Astrocyte (in vitro differentiated cells and primary cell): ENCODE measurements around the gene STRAP. TPM values are rescaled to one million over a fixed set of nuclear protein-coding genes. Genes with fewer than 3 reads are reported as not detected.
A peak's percentile ranks its signal among the peaks of the same experiment; 100 is the strongest.

ENCODE experiments used
- DNase-seq: peaks from one replicate; pipeline ENCODE4 v3.0.0-alpha.2; 2010; ENCODE audit warnings: low read depth
- FAIRE-seq: peaks from 2 replicates; lab custom pipeline; 2011; peaks lifted over from hg19 to GRCh38; lab: Jason Lieb, UNC
- H2AFZ ChIP-seq: 2 replicates; pipeline ENCODE4 v1.6.0; 2012; ENCODE audit warnings: low read depth, low read length, inconsistent platforms
- H3K27ac ChIP-seq: 2 replicates; pipeline ENCODE4 v1.5.1; 2011; ENCODE audit warnings: low read depth, low read length, inconsistent platforms
- H3K27me3 ChIP-seq: 2 replicates; pipeline ENCODE4 v1.6.0; 2011; ENCODE audit warnings: low read length, inconsistent platforms; ENCODE audit not compliant: insufficient read depth
- H3K36me3 ChIP-seq: 2 replicates; pipeline ENCODE4 v1.5.1; 2011; ENCODE audit warnings: low read length, inconsistent platforms; ENCODE audit not compliant: insufficient read depth
- H3K4me1 ChIP-seq: 2 replicates; pipeline ENCODE4 v1.5.1; 2011; ENCODE audit warnings: low read length, inconsistent platforms; ENCODE audit not compliant: insufficient read depth
- H3K4me2 ChIP-seq: 2 replicates; pipeline ENCODE4 v1.6.0; 2012; ENCODE audit warnings: low read length, inconsistent platforms
- H3K4me3 ChIP-seq: 2 replicates; pipeline ENCODE4 v1.5.1; 2011; ENCODE audit warnings: low read depth, mild to moderate bottlenecking, low read length, inconsistent platforms; ENCODE audit not compliant: insufficient read depth
- H3K79me2 ChIP-seq: 2 replicates; pipeline ENCODE4 v1.6.0; 2012; ENCODE audit warnings: mild to moderate bottlenecking, low read length, inconsistent platforms; ENCODE audit not compliant: insufficient read depth
- H3K9ac ChIP-seq: 2 replicates; pipeline ENCODE4 v1.6.0; 2012; ENCODE audit warnings: mild to moderate bottlenecking, low read length, inconsistent platforms
- H3K9me3 ChIP-seq: 2 replicates; pipeline ENCODE4 v1.5.1; 2012; ENCODE audit warnings: low read depth, mild to moderate bottlenecking, low read length, inconsistent platforms; ENCODE audit not compliant: insufficient read depth
- H4K20me1 ChIP-seq: 2 replicates; pipeline ENCODE4 v1.6.0; 2012; ENCODE audit warnings: low read length, inconsistent platforms; ENCODE audit not compliant: insufficient read depth
- H3K27ac Mint-ChIP-seq: one replicate; pipeline ENCODE4 v1.8.0; 2021; ENCODE audit warnings: mild to moderate bottlenecking, mixed read lengths; ENCODE audit not compliant: unreplicated experiment
- H3K27me3 Mint-ChIP-seq: one replicate; pipeline ENCODE4 v1.8.0; 2021; ENCODE audit warnings: low read depth, mixed read lengths; ENCODE audit not compliant: unreplicated experiment
- H3K36me3 Mint-ChIP-seq: one replicate; pipeline ENCODE4 v1.8.0; 2021; ENCODE audit warnings: low read depth, mixed read lengths; ENCODE audit not compliant: unreplicated experiment
- H3K4me1 Mint-ChIP-seq: one replicate; pipeline ENCODE4 v1.8.0; 2021; ENCODE audit warnings: low read depth, mixed read lengths; ENCODE audit not compliant: unreplicated experiment
- H3K4me3 Mint-ChIP-seq: one replicate; pipeline ENCODE4 v1.8.0; 2021; ENCODE audit warnings: mild to moderate bottlenecking, moderate library complexity, mixed read lengths; ENCODE audit not compliant: unreplicated experiment
- H3K9me3 Mint-ChIP-seq: one replicate; pipeline ENCODE4 v1.8.0; 2021; ENCODE audit warnings: mild to moderate bottlenecking, mixed read lengths; ENCODE audit not compliant: unreplicated experiment
- EZH2 ChIP-seq: IDR thresholded peaks from 2 replicates; pipeline ENCODE4 v1.6.1; 2012; ENCODE audit warnings: mild to moderate bottlenecking, low read length, inconsistent platforms; ENCODE audit not compliant: insufficient read depth
- total RNA-seq: library from RNA; stranded (reverse); gene quantifications from 2 replicates; pipeline ENCODE4 v1.2.1, GENCODE V29; 2021
- TF ChIP-seq, protein P1 (sequence below): IDR thresholded peaks from 2 replicates; pipeline ENCODE4 v1.5.1; 2011; ENCODE audit warnings: low read depth, mild to moderate bottlenecking, inconsistent platforms, low read length, moderate library complexity; ENCODE audit not compliant: insufficient read depth

Gene STRAP
- total RNA-seq, 1 donor from 2014 or later, result 241 TPM

DNA sequence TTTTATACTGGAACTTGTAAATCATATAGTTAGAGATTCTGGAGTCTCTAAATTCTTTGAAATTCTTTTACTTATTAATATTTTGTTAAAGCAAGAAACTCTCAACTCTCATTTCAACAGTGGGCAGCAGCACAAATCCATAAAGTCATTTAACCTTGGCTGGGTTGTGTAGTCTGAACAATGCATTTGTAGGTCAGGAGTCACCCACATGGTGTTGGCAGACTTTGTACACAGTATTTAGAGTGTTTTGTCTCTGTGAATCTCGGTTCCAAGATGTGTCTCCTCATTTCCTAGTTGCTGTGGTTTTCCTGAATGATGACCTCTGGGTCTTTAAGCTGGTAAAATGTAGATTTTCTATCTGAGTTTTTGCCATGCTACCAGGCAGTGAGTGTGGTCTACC, 20.8 kb upstream of the STRAP start:
- Mint-ChIP-seq H3K9me3 (no peaks in the 10 kb centered on the region), H3K27me3 (no peaks in the 10 kb centered on the region), H3K4me1 (peaks cover 6% of the 10 kb centered on the region), H3K4me3 (no peak overlapping the region), H3K36me3 (no peaks in the 10 kb centered on the region), H3K27ac (no peak overlapping the region)
- DNase-seq (no peak), FAIRE-seq (no peak)
- Histone ChIP-seq H4K20me1 (no peaks in the 10 kb centered on the region), H3K4me2 (no peak overlapping the region), H3K9ac (no peak overlapping the region), H3K4me3 (no peak overlapping the region), H3K79me2 (no peaks in the 10 kb centered on the region), H3K27ac (no peak overlapping the region), H3K4me1 (no peaks in the 10 kb centered on the region), H3K27me3 (no peaks in the 10 kb centered on the region), H3K9me3 (no peaks in the 10 kb centered on the region), H3K36me3 (no peaks in the 10 kb centered on the region), H2AFZ (no peak overlapping the region)
- TF ChIP-seq, protein P1, sequence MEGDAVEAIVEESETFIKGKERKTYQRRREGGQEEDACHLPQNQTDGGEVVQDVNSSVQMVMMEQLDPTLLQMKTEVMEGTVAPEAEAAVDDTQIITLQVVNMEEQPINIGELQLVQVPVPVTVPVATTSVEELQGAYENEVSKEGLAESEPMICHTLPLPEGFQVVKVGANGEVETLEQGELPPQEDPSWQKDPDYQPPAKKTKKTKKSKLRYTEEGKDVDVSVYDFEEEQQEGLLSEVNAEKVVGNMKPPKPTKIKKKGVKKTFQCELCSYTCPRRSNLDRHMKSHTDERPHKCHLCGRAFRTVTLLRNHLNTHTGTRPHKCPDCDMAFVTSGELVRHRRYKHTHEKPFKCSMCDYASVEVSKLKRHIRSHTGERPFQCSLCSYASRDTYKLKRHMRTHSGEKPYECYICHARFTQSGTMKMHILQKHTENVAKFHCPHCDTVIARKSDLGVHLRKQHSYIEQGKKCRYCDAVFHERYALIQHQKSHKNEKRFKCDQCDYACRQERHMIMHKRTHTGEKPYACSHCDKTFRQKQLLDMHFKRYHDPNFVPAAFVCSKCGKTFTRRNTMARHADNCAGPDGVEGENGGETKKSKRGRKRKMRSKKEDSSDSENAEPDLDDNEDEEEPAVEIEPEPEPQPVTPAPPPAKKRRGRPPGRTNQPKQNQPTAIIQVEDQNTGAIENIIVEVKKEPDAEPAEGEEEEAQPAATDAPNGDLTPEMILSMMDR, result no peak
- TF ChIP-seq EZH2, result no peak

DNA sequence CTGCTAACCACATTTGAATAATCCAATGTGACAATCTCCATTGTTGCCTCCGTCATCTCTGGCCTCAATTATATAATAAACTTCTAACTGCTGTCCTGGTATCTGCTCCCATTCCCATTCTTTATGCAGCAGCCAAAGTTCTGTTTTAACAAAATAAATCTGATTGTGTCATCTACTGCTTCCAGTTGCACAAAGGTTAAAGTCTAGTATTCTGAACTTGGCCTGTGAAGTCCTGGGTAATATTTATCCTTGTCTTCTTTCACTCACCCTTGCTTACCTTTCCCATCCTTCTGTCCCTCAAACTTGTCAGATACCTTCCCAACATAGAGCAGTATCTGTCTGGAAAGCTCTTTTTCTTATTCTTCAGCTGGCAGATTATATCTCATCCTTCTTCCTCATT, 19.3 kb upstream of the STRAP start:
- Histone ChIP-seq H4K20me1 (no peaks in the 10 kb centered on the region), H3K36me3 (no peaks in the 10 kb centered on the region), H3K9me3 (no peaks in the 10 kb centered on the region), H3K4me3 (no peak overlapping the region), H3K27me3 (no peaks in the 10 kb centered on the region), H3K4me2 (no peak overlapping the region), H3K4me1 (no peaks in the 10 kb centered on the region), H3K9ac (no peak overlapping the region), H2AFZ (no peak overlapping the region), H3K27ac (no peak overlapping the region), H3K79me2 (no peaks in the 10 kb centered on the region)
- no peak for FAIRE-seq
- no peak overlapping the region for H3K27ac Mint-ChIP-seq
- peaks cover 6% of the 10 kb centered on the region for H3K4me1 Mint-ChIP-seq
- DNase-seq, result no peak
- H3K27me3 Mint-ChIP-seq, result no peaks in the 10 kb centered on the region
- no peaks in the 10 kb centered on the region for H3K36me3 Mint-ChIP-seq
- H3K4me3 Mint-ChIP-seq, result no peak overlapping the region
- TF ChIP-seq EZH2, result no peak
- TF ChIP-seq, protein P1, result no peak
- H3K9me3 Mint-ChIP-seq, result no peaks in the 10 kb centered on the region

DNA sequence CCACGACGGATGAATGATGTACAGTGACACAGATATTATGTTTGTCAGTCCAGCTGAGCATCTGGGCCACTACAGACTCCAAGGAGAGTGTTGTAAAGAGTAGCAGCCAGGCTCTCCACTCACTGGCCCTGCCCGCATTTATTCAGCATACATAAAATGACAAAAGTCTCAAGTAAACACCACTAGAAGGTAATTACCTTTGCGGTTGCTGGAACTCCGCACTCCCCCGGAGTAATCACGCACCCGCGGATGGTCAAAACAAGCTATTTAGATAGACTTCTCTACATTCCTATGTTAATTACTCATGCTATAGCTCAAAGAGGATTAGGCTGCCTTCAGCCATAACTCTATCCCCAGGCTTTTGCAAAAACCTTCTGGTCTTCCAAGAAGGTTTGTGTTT, 18.8 kb upstream of the STRAP start:
- Histone ChIP-seq H2AFZ (no peak overlapping the region), H4K20me1 (no peaks in the 10 kb centered on the region), H3K27ac (no peak overlapping the region), H3K4me3 (no peak overlapping the region), H3K4me1 (no peaks in the 10 kb centered on the region), H3K9ac (no peak overlapping the region), H3K36me3 (no peaks in the 10 kb centered on the region), H3K4me2 (peak overlapping the region; percentile 1), H3K27me3 (no peaks in the 10 kb centered on the region), H3K79me2 (no peaks in the 10 kb centered on the region), H3K9me3 (no peaks in the 10 kb centered on the region)
- FAIRE-seq (no peak), DNase-seq (peak; percentile 26)
- no peaks in the 10 kb centered on the region for H3K36me3 Mint-ChIP-seq
- TF ChIP-seq, protein P1, result no peak
- no peak for TF ChIP-seq EZH2
- H3K27ac Mint-ChIP-seq, result no peak overlapping the region
- peaks cover 6% of the 10 kb centered on the region for H3K4me1 Mint-ChIP-seq
- H3K27me3 Mint-ChIP-seq, result no peaks in the 10 kb centered on the region
- no peak overlapping the region for H3K4me3 Mint-ChIP-seq
- H3K9me3 Mint-ChIP-seq, result no peaks in the 10 kb centered on the region
